ENCODE results near the gene CHRM2.

Gene CHRM2

DNA sequence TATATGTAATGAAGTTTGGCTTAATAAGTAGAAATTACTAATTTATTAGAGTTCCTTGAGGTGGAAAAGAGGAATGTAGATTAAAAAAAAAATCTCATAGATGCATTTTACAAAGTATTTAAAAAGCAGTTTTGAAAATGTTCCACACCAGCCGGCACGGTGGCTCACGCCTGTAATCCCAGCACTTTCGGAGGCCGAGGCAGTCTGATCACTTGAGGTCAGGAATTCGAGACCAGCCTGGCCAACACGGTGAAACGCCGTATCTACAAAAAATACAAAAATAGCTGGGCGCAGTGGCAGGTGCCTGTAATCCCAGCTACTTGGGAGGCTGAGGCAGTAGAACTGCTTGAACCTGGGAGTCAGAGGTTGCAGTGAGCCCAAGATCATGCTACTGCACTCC is 3.2 kb upstream of the CHRM2 start:
- TF ChIP-seq FOXA1 (IDR thresholded peaks at IDR 0.05) (no peak), SUZ12 (IDR thresholded peaks at IDR 0.05) (no peak), FOXK2 (IDR thresholded peaks at IDR 0.05) (no peak), BHLHE40 (IDR thresholded peaks at IDR 0.05; ENCODE audit: borderline replicate concordance) (no peak), ARNT (IDR thresholded peaks at IDR 0.05) (no peak), NFRKB (IDR thresholded peaks at IDR 0.05) (no peak), TARDBP (IDR thresholded peaks at IDR 0.05) (no peak), ZNF384 (IDR thresholded peaks at IDR 0.05) (no peak), SP1 (IDR thresholded peaks at IDR 0.05) (no peak), FOXM1 (IDR thresholded peaks at IDR 0.05; ENCODE audit: borderline replicate concordance) (no peak), CTBP1 (IDR thresholded peaks at IDR 0.05; ENCODE audit: borderline replicate concordance) (no peak), HDGF (IDR thresholded peaks at IDR 0.05; ENCODE audit: borderline replicate concordance) (no peak), ELF4 (IDR thresholded peaks at IDR 0.05) (no peak), L3MBTL2 (conservative IDR thresholded peaks at IDR 0.05) (no peak)
- TF ChIP-seq, protein P1, sequence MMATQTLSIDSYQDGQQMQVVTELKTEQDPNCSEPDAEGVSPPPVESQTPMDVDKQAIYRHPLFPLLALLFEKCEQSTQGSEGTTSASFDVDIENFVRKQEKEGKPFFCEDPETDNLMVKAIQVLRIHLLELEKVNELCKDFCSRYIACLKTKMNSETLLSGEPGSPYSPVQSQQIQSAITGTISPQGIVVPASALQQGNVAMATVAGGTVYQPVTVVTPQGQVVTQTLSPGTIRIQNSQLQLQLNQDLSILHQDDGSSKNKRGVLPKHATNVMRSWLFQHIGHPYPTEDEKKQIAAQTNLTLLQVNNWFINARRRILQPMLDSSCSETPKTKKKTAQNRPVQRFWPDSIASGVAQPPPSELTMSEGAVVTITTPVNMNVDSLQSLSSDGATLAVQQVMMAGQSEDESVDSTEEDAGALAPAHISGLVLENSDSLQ (IDR thresholded peaks at IDR 0.05), result no peak
- DNase-seq (ENCODE audit: extremely low spot score), result no peak
- CTCF ChIA-PET, result no interaction called here
- POLR2A ChIA-PET, result no interaction called here

DNA sequence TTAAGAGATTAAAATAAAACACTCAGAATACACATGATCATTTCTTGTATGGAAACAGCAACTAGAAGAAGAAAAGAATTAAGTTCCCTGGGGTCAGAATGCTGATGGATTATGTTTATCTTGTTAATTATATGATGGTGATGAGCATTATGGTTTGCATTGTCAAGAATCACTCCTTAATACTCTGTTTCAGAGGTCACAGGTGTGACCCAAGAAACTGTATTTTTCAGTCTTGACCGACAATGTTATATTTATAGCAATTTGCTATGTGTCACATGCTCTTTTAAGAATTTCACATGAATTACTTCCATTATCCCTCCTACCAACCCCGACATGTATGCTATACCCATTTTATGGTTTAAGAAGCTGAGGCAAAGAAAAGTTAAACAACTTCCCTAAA is 2.7 kb upstream of the CHRM2 start:
- TF ChIP-seq, protein P1 (IDR thresholded peaks at IDR 0.05), result no peak
- TF ChIP-seq NFRKB (IDR thresholded peaks at IDR 0.05), result no peak
- TF ChIP-seq ELF4 (IDR thresholded peaks at IDR 0.05), result no peak
- TF ChIP-seq HDGF (IDR thresholded peaks at IDR 0.05; ENCODE audit: borderline replicate concordance), result no peak
- no peak for TF ChIP-seq L3MBTL2 (conservative IDR thresholded peaks at IDR 0.05)
- no peak for TF ChIP-seq CTBP1 (IDR thresholded peaks at IDR 0.05; ENCODE audit: borderline replicate concordance)
- no peak for TF ChIP-seq FOXK2 (IDR thresholded peaks at IDR 0.05)
- no peak for TF ChIP-seq ARNT (IDR thresholded peaks at IDR 0.05)
- TF ChIP-seq SP1 (IDR thresholded peaks at IDR 0.05), result no peak
- TF ChIP-seq ZNF384 (IDR thresholded peaks at IDR 0.05), result no peak
- no peak for TF ChIP-seq LEF1 (IDR thresholded peaks at IDR 0.05; ENCODE audit: borderline replicate concordance)
- ChIA-PET POLR2A (no interaction called here), CTCF (no interaction called here)
- DNase-seq (ENCODE audit: extremely low spot score), result no peak

DNA sequence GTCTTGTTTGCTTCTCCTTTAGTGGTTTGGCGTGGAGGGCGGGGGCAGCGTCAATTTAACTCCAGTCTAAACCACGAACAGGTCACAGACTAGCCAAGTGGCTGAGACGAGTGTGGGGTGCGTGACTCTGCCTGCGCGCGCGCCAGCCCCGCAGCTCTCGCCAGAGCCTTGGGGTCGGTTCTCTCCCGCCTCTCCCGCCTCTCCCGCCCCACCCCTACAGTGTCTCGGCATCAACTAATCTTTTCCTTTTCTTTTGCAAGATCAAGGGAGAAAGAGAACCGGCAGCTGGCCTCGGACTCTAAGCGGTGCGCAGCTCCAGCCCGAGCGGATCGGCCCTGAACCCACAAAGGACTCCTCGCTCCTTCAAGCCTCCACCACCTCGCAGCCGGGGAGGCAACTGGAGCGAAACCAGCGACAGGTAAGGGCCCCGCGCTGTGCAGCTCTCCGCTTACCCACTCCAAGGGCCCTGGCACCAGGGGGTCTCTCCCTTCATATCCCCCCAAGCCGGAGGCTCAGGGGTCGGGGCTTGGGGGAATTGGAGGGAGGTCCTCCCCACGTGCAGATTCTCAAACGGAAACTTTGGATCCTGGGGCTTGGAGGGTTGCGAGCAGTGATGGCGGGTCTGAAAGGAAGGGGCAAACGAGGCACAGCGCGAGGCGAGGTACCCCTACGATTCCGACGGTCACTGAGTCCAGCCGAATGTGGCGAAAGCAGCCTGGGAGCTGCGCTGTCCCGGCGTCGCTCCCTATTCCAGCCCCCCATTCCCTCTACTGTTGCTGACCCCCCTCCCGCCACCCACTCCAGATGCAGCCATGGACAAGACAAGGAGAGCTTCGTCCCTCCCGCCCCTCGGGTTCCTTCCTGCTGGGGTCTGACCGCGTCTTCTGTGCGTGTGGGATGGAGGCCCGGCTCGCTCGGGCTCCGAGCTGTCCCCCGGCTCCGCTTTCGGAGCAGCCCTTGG is 829 bp downstream of the CHRM2 start:
- ChIA-PET POLR2A (no interaction called here), CTCF (no interaction called here)
- TF ChIP-seq FOXK2 (IDR thresholded peaks at IDR 0.05) (no peak), ARNT (IDR thresholded peaks at IDR 0.05) (no peak), ZNF384 (IDR thresholded peaks at IDR 0.05) (no peak), FOXM1 (IDR thresholded peaks at IDR 0.05; ENCODE audit: borderline replicate concordance) (no peak), LEF1 (IDR thresholded peaks at IDR 0.05; ENCODE audit: borderline replicate concordance) (no peak), TARDBP (IDR thresholded peaks at IDR 0.05) (no peak), ELF4 (IDR thresholded peaks at IDR 0.05) (no peak), BHLHE40 (IDR thresholded peaks at IDR 0.05; ENCODE audit: borderline replicate concordance) (no peak), FOXA1 (IDR thresholded peaks at IDR 0.05) (no peak), SUZ12 (IDR thresholded peaks at IDR 0.05) (no peak), HDGF (IDR thresholded peaks at IDR 0.05; ENCODE audit: borderline replicate concordance) (no peak), SP1 (IDR thresholded peaks at IDR 0.05) (no peak), L3MBTL2 (conservative IDR thresholded peaks at IDR 0.05) (no peak)
- TF ChIP-seq, protein P1 (IDR thresholded peaks at IDR 0.05), result no peak
- DNase-seq (ENCODE audit: extremely low spot score), result no peak

DNA sequence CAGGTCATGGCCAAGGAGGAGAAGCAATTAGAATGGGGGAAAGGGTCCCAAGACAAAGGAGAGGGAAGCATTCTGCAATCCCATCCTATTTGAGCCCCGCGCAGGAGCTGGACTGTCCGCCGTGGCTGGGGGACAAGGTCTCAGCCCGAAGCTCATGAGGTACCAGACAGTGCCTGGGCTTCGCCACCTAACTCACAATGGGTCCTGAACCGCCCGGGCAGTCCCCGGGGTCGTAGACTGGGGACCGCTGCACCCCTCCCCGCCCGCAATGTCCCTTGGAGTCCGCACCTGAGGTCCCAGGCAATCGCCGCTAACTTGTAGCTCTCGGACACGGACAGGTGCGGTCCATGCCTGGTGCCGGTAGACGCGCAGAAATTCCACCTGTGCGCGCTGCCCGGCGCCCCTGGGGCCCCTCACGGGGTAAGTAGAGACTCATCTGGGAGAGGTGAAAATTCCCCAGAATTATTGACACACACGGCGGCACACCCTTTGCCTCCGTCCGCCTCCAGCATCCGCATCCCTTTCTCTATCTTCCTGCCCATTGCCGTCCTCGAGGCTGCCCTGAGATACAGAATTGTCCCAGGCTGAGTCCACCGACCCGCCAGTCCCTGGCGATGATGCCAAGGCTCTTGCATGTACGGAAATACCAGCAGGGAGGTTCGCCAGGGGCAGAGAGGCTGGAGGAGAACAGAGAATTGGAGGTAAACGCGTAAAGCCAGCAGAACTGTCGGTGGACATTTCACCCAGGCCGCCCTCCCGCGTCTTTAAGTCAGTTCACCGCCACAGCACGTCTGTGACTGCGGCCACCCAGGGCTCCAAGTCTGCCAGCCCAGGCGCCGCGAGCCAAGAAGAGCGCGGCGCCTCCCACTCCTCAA is 1.8 kb downstream of the CHRM2 start:
- DNase-seq (ENCODE audit: extremely low spot score), result no peak
- CTCF ChIA-PET, result no interaction called here
- POLR2A ChIA-PET, result no interaction called here
- TF ChIP-seq SP1 (IDR thresholded peaks at IDR 0.05) (no peak), L3MBTL2 (conservative IDR thresholded peaks at IDR 0.05) (no peak), SUZ12 (IDR thresholded peaks at IDR 0.05) (no peak)
- TF ChIP-seq, protein P1 (IDR thresholded peaks at IDR 0.05), result no peak

DNA sequence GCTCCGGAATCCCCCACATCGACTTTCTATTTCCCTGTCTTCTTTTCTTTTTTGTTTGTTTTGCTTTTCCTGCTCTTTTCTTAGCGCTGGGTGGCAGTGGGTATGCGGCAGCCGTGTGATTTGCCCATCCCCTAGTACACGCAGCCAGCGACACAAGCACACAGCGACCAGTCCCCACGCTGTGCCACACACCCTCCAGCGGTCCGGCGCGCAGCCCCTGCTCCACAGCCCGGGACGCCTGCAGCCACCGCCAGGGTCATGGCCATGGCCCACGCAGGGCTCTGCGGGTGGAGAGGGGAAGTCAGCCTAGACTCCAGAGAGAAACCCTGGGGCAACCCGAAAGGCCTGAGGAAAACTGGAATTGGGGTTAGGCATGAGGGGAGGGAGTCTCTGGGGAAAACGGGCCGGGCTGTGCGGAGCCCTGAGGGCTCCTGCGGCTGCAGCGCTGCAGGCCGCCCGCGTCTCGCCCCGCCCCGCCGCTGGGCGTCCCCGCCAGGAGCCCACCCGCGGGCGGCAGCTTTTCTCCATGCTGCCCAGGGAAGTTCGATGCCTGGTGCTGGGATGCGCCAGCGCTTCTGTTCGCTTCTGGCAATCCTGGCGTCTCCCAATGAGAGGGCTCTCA is 2.5 kb downstream of the CHRM2 start:
- no peak for DNase-seq (ENCODE audit: extremely low spot score)
- ChIA-PET CTCF (interaction anchor here (0.7 kb wide), 1 partner anchor 756 kb away, joined by 3 read pairs; no protein-coding TSS in a partner anchor), POLR2A (no interaction called here)
- no peak for TF ChIP-seq ZNF384 (IDR thresholded peaks at IDR 0.05)
- no peak for TF ChIP-seq NFRKB (IDR thresholded peaks at IDR 0.05)
- no peak for TF ChIP-seq FOXM1 (IDR thresholded peaks at IDR 0.05; ENCODE audit: borderline replicate concordance)
- TF ChIP-seq LEF1 (IDR thresholded peaks at IDR 0.05; ENCODE audit: borderline replicate concordance), result no peak
- TF ChIP-seq BHLHE40 (IDR thresholded peaks at IDR 0.05; ENCODE audit: borderline replicate concordance), result no peak
- no peak for TF ChIP-seq CTBP1 (IDR thresholded peaks at IDR 0.05; ENCODE audit: borderline replicate concordance)
- no peak for TF ChIP-seq ARNT (IDR thresholded peaks at IDR 0.05)
- no peak for TF ChIP-seq FOXK2 (IDR thresholded peaks at IDR 0.05)
- TF ChIP-seq TARDBP (IDR thresholded peaks at IDR 0.05), result no peak
- no peak for TF ChIP-seq SUZ12 (IDR thresholded peaks at IDR 0.05)
- TF ChIP-seq, protein P1 (IDR thresholded peaks at IDR 0.05), result no peak
